GM21447 (cell line): ENCODE results near the gene PSPN.

Source experiments
- ATAC-seq: cut with Tn5 transposase; IDR thresholded peaks from one replicate; pipeline ENCODE4 v1.9.1; 2021; ENCODE audit not compliant: unreplicated experiment

The PSPN gene

GRCh38 chr19:6375411-6376010, at the start of gene PSPN:
Gene PSPN, minus strand, starts transcription at chr19:6375933. Its CDS starts 84 bp downstream, at chr19:6375849.
- no peak for ATAC-seq

- peak; percentile 87 for ATAC-seq
Observed at GRCh38 chr19:6424939-6425731, 49.4 kb upstream of the PSPN start.

GRCh38 chr19:6424195-6424938, 48.6 kb upstream of the PSPN start, which contains the start of gene KHSRP:
Gene KHSRP, minus strand, starts transcription at chr19:6424811. Its CDS starts 110 bp downstream, at chr19:6424701.
- no peak for ATAC-seq

- no peak for ATAC-seq
Observed at GRCh38 chr19:6423499-6424194, 47.9 kb upstream of the PSPN start.

- no peak for ATAC-seq
Observed at GRCh38 chr19:6421075-6422014, 45.6 kb upstream of the PSPN start.

GRCh38 chr19:6418562-6418932, 42.8 kb upstream of the PSPN start:
- ATAC-seq, result no peak

- no peak for ATAC-seq
Observed at GRCh38 chr19:6417713-6418561, 42.2 kb upstream of the PSPN start.

- no peak for ATAC-seq
Observed at GRCh38 chr19:6416658-6417405, 41.1 kb upstream of the PSPN start.

GRCh38 chr19:6415591-6416190, 40.0 kb upstream of the PSPN start:
- ATAC-seq, result no peak

GRCh38 chr19:6414793-6415590, 39.3 kb upstream of the PSPN start:
- no peak for ATAC-seq

- ATAC-seq, result no peak
Observed at GRCh38 chr19:6413721-6414643, 38.2 kb upstream of the PSPN start.

- no peak for ATAC-seq
Observed at GRCh38 chr19:6413291-6413690, 37.6 kb upstream of the PSPN start.

GRCh38 chr19:6412447-6413091, 36.8 kb upstream of the PSPN start:
- no peak for ATAC-seq

- ATAC-seq, result no peak
Observed at GRCh38 chr19:6412061-6412446, 36.3 kb upstream of the PSPN start.

- ATAC-seq, result no peak
Observed at GRCh38 chr19:6409346-6409745, 33.6 kb upstream of the PSPN start.

- no peak for ATAC-seq
Observed at GRCh38 chr19:6406401-6406800, 30.7 kb upstream of the PSPN start.
